Vagina (tissue), 2 donors: ENCODE results near the gene MMP28. TPM values are rescaled to one million over a fixed set of nuclear protein-coding genes. Genes with fewer than 3 reads are reported as not detected.

Source experiments
- DNase-seq, 2 donors: peaks; one replicate each; pipeline ENCODE4 v3.0.0-alpha.2; 2017; ENCODE audit errors: extremely low spot score in 2 of 2
- H3K27ac ChIP-seq: fragments of 200-600 bp; sonication (generic); one replicate; pipeline ENCODE4 v1.5.1; 2019
- H3K27me3 ChIP-seq: fragments of 200-600 bp; sonication (generic); one replicate; pipeline ENCODE4 v1.5.1; 2019
- H3K36me3 ChIP-seq, 2 donors: fragments of 200-600 bp; sonication (generic); one replicate each; pipeline ENCODE4 v1.5.1; 2017 to 2019
- H3K4me1 ChIP-seq: fragments of 200-600 bp; sonication (generic); one replicate; pipeline ENCODE4 v1.5.1; 2019
- H3K4me3 ChIP-seq, 2 donors: fragments of 200-600 bp; sonication (generic); 1 replicate in 1 of 2; 2 replicates in 1 of 2; pipeline ENCODE4 v1.5.1; 2016 to 2019
- H3K9me3 ChIP-seq: fragments of 200-600 bp; sonication (generic); one replicate; pipeline ENCODE4 v1.5.1; 2019
- POLR2A ChIP-seq, 2 donors: fragments of 450-650 bp; IDR thresholded peaks; one replicate each; pipeline ENCODE4 v1.6.1; 2017; ENCODE audit warnings: antibody characterized with exemption in 2 of 2, mild to moderate bottlenecking in 2 of 2, moderate library complexity in 2 of 2
- POLR2AphosphoS5 ChIP-seq, 2 donors: sonication (generic); formaldehyde crosslinking; IDR thresholded peaks; one replicate each; pipeline ENCODE4 v1.9.0; 2017; ENCODE audit warnings: antibody characterized with exemption in 2 of 2, mild to moderate bottlenecking in 2 of 2, low read depth in 1 of 2; ENCODE audit not compliant: insufficient read depth in 1 of 2
- intact Hi-C: fragments of 100-400 bp; cut with DNase I; formaldehyde crosslinking; loops from one replicate; pipeline ENCODE4 v1.15.1; 2023
- total RNA-seq: library from RNA; depleted of rRNA; stranded (reverse); fragments of >200 nt; gene quantifications from one replicate; pipeline ENCODE4 v1.2.3, GENCODE V29; 2016
- TF ChIP-seq, protein P1 (sequence below), 3 experiments: fragments of 450-650 bp in 2 of 3; fragments of 200-600 bp in 1 of 3; sonication (generic) in 1 of 3; IDR thresholded peaks; one replicate each; pipeline ENCODE4 v1.5.1; 2017 to 2019; ENCODE audit warnings: antibody characterized with exemption in 3 of 3, mild to moderate bottlenecking in 2 of 3, moderate library complexity in 2 of 3

Gene MMP28
- total RNA-seq, 1 donor from 2014 or later = 32.2 TPM

DNA sequence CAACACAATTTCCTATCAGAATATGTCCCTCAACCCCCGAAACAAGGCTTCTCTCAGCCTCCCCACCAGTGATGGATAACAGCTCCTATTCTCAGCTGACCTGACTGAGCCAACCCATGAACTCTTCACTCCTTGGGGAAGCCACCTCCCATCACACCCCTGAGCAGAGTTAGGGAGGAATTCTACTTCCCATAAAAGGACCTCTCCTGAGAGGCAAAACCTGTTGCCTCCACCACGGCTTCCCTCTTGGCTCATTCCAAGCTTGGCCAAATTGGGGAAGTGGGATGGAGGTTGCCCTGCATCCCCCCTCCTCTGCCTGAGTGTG lies 69.7 kb downstream of the MMP28 start:
- Histone ChIP-seq H3K27me3 (no peaks in the 10 kb centered on the region), H3K9me3 (no peaks in the 10 kb centered on the region), H3K4me3 (no peak overlapping the region), H3K27ac (peak overlapping the region; percentile 66), H3K36me3 (peaks cover 0 to 27% of the 10 kb centered on the region in 2 donors), H3K4me1 (peaks cover 31% of the 10 kb centered on the region)
- intact Hi-C loops = no loop called here
- TF ChIP-seq POLR2AphosphoS5 (IDR thresholded peaks at IDR 0.05; ENCODE audit: insufficient read depth in 1 of 2, low read depth in 1 of 2) = no peak
- TF ChIP-seq, protein P1, sequence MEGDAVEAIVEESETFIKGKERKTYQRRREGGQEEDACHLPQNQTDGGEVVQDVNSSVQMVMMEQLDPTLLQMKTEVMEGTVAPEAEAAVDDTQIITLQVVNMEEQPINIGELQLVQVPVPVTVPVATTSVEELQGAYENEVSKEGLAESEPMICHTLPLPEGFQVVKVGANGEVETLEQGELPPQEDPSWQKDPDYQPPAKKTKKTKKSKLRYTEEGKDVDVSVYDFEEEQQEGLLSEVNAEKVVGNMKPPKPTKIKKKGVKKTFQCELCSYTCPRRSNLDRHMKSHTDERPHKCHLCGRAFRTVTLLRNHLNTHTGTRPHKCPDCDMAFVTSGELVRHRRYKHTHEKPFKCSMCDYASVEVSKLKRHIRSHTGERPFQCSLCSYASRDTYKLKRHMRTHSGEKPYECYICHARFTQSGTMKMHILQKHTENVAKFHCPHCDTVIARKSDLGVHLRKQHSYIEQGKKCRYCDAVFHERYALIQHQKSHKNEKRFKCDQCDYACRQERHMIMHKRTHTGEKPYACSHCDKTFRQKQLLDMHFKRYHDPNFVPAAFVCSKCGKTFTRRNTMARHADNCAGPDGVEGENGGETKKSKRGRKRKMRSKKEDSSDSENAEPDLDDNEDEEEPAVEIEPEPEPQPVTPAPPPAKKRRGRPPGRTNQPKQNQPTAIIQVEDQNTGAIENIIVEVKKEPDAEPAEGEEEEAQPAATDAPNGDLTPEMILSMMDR (IDR thresholded peaks at IDR 0.05) = no peak
- no peak for TF ChIP-seq POLR2A (IDR thresholded peaks at IDR 0.05)
- no peak for DNase-seq

DNA sequence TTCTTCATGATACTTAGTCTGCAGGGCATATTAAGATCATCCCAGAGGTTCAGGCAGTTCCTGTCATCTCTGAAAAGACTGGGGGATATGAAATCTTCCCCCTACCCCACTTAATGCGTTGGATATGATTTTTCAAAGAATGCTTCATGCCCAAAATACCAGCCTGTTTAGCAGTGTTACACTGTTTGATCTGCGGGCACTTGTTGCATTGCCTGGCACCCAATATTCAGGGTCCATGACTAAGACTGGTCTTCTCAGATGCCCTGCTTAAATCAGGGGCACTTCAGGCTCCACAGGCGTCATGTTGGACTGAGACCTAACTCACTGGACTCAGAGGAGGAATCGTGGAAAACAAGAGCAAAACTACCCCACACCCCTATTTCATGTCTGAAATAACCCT lies 70.4 kb downstream of the MMP28 start:
- TF ChIP-seq POLR2AphosphoS5 (IDR thresholded peaks at IDR 0.05; ENCODE audit: insufficient read depth in 1 of 2, low read depth in 1 of 2) = no peak
- no peak for TF ChIP-seq POLR2A (IDR thresholded peaks at IDR 0.05)
- TF ChIP-seq, protein P1 (IDR thresholded peaks at IDR 0.05) = no peak
- peak overlapping the region; percentile 66 for H3K27ac ChIP-seq
- H3K4me3 ChIP-seq = no peak overlapping the region
- no peaks in the 10 kb centered on the region for H3K27me3 ChIP-seq
- no peaks in the 10 kb centered on the region for H3K9me3 ChIP-seq
- peaks cover 0 to 28% of the 10 kb centered on the region in 2 donors for H3K36me3 ChIP-seq
- DNase-seq = no peak
- intact Hi-C loops = no loop called here
- peaks cover 26% of the 10 kb centered on the region for H3K4me1 ChIP-seq

DNA sequence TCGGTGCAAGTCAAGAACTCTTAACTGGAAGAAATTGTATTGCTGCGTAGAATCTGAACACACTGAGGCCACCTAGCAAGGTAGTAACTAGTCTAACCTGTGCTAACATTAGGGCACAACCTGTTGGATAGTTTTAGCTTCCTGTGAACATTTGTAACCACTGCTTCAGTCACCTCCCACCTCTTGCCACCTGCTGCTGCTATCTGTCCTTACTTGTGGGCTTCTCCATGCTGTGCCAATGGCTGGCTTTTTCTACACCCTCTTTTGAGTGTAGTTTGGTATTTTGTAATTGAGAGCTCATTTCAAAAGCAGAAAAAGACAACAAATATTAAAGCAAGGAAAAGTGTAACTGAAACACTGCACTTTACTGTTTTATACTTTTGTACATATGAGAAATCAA lies 71.7 kb downstream of the MMP28 start:
- peaks cover 26% of the 10 kb centered on the region for H3K4me1 ChIP-seq
- H3K27me3 ChIP-seq = no peaks in the 10 kb centered on the region
- H3K9me3 ChIP-seq = no peaks in the 10 kb centered on the region
- peaks cover 0 to 37% of the 10 kb centered on the region in 2 donors for H3K36me3 ChIP-seq
- no peak overlapping the region for H3K27ac ChIP-seq
- TF ChIP-seq POLR2A (IDR thresholded peaks at IDR 0.05) (no peak), POLR2AphosphoS5 (IDR thresholded peaks at IDR 0.05; ENCODE audit: insufficient read depth in 1 of 2, low read depth in 1 of 2) (no peak)
- TF ChIP-seq, protein P1 (IDR thresholded peaks at IDR 0.05) = no peak
- intact Hi-C loops = no loop called here
- H3K4me3 ChIP-seq = no peak overlapping the region
- DNase-seq = no peak

DNA sequence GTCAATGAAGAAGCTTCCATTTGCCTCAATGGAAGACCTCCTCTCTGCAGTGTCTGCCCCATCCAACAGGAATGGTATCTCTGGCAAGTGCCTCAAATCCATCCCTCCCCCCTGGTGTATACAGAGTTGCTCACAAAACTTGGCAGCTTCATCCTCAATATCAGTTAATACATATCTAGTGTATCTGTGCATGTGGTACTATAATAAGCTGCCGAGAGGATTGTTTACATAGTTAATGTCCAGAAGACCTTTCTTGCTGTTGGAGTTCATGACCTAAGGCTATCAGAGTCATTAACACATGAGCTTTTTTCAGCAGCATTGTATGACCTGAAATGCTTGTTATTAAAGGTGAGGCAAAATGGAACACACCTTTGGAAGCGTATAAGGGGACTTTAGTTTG lies 78.0 kb downstream of the MMP28 start:
- intact Hi-C loops = no loop called here
- H3K36me3 ChIP-seq = peaks cover 0 to 10% of the 10 kb centered on the region in 2 donors
- peaks cover 26% of the 10 kb centered on the region for H3K4me1 ChIP-seq
- H3K27ac ChIP-seq = peak overlapping the region; percentile 34
- H3K27me3 ChIP-seq = no peaks in the 10 kb centered on the region
- TF ChIP-seq, protein P1 (IDR thresholded peaks at IDR 0.05) = no peak
- no peak for TF ChIP-seq POLR2AphosphoS5 (IDR thresholded peaks at IDR 0.05; ENCODE audit: insufficient read depth in 1 of 2, low read depth in 1 of 2)
- TF ChIP-seq POLR2A (IDR thresholded peaks at IDR 0.05) = no peak
- H3K4me3 ChIP-seq = no peak overlapping the region
- no peak for DNase-seq
- no peaks in the 10 kb centered on the region for H3K9me3 ChIP-seq

DNA sequence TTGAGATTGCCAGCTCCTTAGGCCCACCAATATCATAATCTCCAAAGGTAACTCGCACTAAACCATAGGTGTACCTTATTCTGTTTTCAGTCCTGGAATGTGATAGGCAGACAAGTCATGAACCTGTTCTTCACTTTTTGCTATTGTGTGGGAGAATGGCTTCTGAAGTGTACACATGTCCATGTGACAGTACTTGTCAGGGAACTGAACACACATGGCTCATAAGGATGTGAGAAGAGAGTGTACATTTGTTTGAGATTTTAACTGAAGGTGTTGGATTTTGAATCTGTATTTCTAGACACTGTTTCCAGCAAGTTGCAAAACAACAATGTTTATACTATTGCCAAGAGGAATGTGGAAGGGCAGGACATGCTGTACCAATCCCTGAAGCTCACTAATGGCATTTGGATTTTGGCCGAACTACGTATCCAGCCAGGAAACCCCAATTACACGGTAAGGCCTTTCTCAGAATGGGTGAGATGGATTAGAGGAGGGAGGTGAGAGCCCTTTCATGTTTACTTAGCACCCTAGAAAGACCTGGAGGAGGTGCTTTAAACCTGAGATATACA lies 78.5 kb downstream of the MMP28 start:
- H3K36me3 ChIP-seq = peaks cover 0 to 10% of the 10 kb centered on the region in 2 donors
- H3K27ac ChIP-seq = peak overlapping the region; percentile 34
- DNase-seq = no peak
- intact Hi-C loops = no loop called here
- H3K27me3 ChIP-seq = no peaks in the 10 kb centered on the region
- TF ChIP-seq POLR2A (IDR thresholded peaks at IDR 0.05) = no peak
- TF ChIP-seq POLR2AphosphoS5 (IDR thresholded peaks at IDR 0.05; ENCODE audit: insufficient read depth in 1 of 2, low read depth in 1 of 2) = no peak
- peaks cover 31% of the 10 kb centered on the region for H3K4me1 ChIP-seq
- no peak overlapping the region for H3K4me3 ChIP-seq
- H3K9me3 ChIP-seq = no peaks in the 10 kb centered on the region
